A673 (cell line): Measurements from ENCODE around the gene GALNS. TPM values are rescaled to one million over a fixed set of nuclear protein-coding genes. Genes with fewer than 3 reads are reported as not detected.

Experiments used
- BruUV-seq: library from RNA; stranded (reverse); fragments of 400-500 nt; replicated peaks from 2 replicates; lab custom pipeline; 2021; lab: Mats Ljungman, UMichigan
- CTCF ChIA-PET: fragments of 300-600 bp; sonication (Branson Sonifier 250); formaldehyde crosslinking; loops from one replicate; lab custom pipeline; 2022; ENCODE audit warnings: antibody characterized with exemption; lab: Charles Lee
- POLR2A ChIA-PET: fragments of 300-600 bp; sonication (Branson Sonifier 250); formaldehyde crosslinking; loops from one replicate; lab custom pipeline; 2022; ENCODE audit warnings: antibody characterized with exemption; ENCODE audit not compliant: low non-redundant PET; lab: Charles Lee
- DNase-seq: peaks from one replicate; pipeline ENCODE4 v3.0.0-alpha.2; 2015; ENCODE audit warnings: low spot score
- H3K27ac ChIP-seq: fragments of 200-600 bp; sonication (generic); 2 replicates; pipeline ENCODE4 v1.5.1; 2016; ENCODE audit warnings: mixed run types, low read depth, mild to moderate bottlenecking, mixed read lengths, antibody characterized with exemption, low read length; ENCODE audit not compliant: poor library complexity, severe bottlenecking
- H3K27me3 ChIP-seq: fragments of 200-600 bp; sonication (generic); replicated peaks from 2 replicates; pipeline ENCODE4 v1.6.1; 2017; ENCODE audit warnings: mixed run types, low read depth, mild to moderate bottlenecking, mixed read lengths, antibody characterized with exemption, low read length; ENCODE audit not compliant: insufficient read depth, poor library complexity
- H3K36me3 ChIP-seq: fragments of 200-600 bp; sonication (generic); 2 replicates; pipeline ENCODE4 v1.6.1; 2016; ENCODE audit warnings: mixed run types, mild to moderate bottlenecking, mixed read lengths, antibody characterized with exemption, low read length; ENCODE audit not compliant: insufficient read depth, poor library complexity, severe bottlenecking
- H3K4me1 ChIP-seq: fragments of 200-600 bp; sonication (generic); 2 replicates; pipeline ENCODE4 v1.6.1; 2017; ENCODE audit warnings: mixed run types, mild to moderate bottlenecking, mixed read lengths, antibody characterized with exemption, low read length; ENCODE audit not compliant: insufficient read depth, poor library complexity, severe bottlenecking
- H3K4me3 ChIP-seq: fragments of 200-600 bp; sonication (generic); 2 replicates; pipeline ENCODE4 v1.5.1; 2016; ENCODE audit warnings: low read depth, mixed run types, mild to moderate bottlenecking, mixed read lengths, low read length; ENCODE audit not compliant: poor library complexity, severe bottlenecking
- H3K9me3 ChIP-seq: fragments of 200-600 bp; sonication (generic); 2 replicates; pipeline ENCODE4 v1.6.1; 2016; ENCODE audit warnings: mixed run types, low read depth, mild to moderate bottlenecking, mixed read lengths, antibody characterized with exemption, low read length; ENCODE audit not compliant: poor library complexity, severe bottlenecking
- EZH2 ChIP-seq: fragments of 200-600 bp; sonication (generic); IDR thresholded peaks from 2 replicates; pipeline ENCODE4 v1.6.1; 2017; ENCODE audit warnings: borderline replicate concordance, low read depth, mild to moderate bottlenecking, mixed read lengths, antibody characterized with exemption, low read length; ENCODE audit not compliant: poor library complexity, severe bottlenecking
- intact Hi-C: fragments of 100-400 bp; cut with micrococcal nuclease; formaldehyde crosslinking; loops from one replicate; pipeline ENCODE4 v1.10.0; 2022; ENCODE audit not compliant: unreplicated experiment
- total RNA-seq: library from RNA; stranded (reverse); gene quantifications from 2 replicates; pipeline ENCODE4 v1.2.3, GENCODE V29; 2021
- TF ChIP-seq, protein P1 (sequence below): fragments of 300-800, 200-600 bp; sonication (generic); conservative IDR thresholded peaks from 2 replicates; pipeline ENCODE4 v1.5.1; 2017; ENCODE audit warnings: low read depth, mild to moderate bottlenecking, antibody characterized with exemption, low read length, moderate library complexity, mixed read lengths

GALNS gene
- total RNA-seq, 1 experiment from 2014 or later, result 54.8 TPM

DNA sequence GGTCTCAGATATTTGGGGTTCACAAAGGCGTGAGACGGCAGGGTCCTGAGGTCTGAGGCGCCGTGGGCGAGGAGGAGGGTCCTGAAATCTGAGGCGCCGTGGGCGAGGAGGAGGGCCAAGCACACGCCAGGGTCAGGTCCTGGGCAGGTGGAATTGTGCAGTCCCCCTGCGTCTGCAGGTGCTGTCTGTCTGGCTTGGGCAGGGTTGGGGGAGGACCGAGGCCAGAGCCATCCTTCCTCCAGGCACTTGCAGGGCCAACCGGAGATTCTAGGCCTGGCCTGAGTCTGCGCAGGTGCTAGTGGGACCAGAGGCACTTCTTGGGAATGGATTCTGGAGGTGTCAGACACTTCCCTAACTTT lies 42.6 kb downstream of the GALNS start:
- intact Hi-C loops, result loop anchor here (5.0 kb wide), 1 partner anchor 358 kb away; the partner anchor contains the start of gene CDH15
- Histone ChIP-seq H3K36me3 (peaks cover 12% of the 10 kb centered on the region), H3K9me3 (no peaks in the 10 kb centered on the region), H3K4me3 (no peak overlapping the region), H3K27ac (no peak overlapping the region), H3K27me3 (no peaks in the 10 kb centered on the region), H3K4me1 (peaks cover 7% of the 10 kb centered on the region)
- no TSS peak for BruUV-seq
- TF ChIP-seq, protein P1, sequence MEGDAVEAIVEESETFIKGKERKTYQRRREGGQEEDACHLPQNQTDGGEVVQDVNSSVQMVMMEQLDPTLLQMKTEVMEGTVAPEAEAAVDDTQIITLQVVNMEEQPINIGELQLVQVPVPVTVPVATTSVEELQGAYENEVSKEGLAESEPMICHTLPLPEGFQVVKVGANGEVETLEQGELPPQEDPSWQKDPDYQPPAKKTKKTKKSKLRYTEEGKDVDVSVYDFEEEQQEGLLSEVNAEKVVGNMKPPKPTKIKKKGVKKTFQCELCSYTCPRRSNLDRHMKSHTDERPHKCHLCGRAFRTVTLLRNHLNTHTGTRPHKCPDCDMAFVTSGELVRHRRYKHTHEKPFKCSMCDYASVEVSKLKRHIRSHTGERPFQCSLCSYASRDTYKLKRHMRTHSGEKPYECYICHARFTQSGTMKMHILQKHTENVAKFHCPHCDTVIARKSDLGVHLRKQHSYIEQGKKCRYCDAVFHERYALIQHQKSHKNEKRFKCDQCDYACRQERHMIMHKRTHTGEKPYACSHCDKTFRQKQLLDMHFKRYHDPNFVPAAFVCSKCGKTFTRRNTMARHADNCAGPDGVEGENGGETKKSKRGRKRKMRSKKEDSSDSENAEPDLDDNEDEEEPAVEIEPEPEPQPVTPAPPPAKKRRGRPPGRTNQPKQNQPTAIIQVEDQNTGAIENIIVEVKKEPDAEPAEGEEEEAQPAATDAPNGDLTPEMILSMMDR, result no peak
- no peak for TF ChIP-seq EZH2
- no peak for DNase-seq
- POLR2A ChIA-PET, result no interaction called here
- CTCF ChIA-PET, result interaction anchor here (0.5 to 1.0 kb wide), 2 partner anchors 139 to 353 kb away, joined by 3 to 8 read pairs; no protein-coding TSS in a partner anchor

DNA sequence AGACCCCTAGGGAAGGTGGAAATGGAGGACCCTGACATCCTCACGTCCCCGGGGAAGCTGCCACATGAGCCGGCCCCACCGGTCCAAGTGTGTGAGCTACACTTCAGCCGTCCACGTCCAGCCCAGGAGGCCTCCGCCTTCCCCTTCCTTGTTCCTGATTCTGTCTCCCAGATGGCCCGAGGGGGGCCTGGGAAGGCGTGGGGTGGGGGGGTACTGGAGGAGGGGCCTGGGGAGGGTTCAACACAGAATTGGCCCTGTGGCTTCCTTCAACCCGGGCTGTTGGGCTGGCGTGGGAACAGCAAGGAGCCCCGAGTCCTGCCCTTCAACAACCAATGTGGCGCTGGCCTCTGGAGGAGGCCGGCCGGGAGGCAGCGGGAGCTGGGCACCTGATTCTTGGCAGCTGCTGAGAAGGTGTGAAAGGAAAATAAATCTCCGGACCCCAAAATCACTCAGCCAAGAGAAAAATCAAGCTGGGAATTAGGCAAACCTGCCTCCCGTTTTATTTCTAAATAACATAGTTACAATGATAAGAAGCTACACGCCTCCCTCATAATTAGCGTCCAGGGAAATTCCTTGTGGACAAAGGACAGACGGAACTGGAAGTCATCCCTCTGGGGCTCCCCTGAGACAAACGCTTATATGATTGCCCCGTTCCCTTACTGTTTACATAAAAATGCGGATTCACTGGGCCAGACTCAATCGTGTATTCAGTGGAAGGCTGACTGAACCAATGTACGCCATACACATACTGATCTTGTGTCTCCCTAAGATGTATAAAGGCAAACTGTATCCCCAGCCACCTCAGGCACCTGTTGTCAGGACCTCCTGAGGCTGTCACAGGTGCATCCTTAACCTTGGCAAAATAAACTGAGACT lies 43.2 kb downstream of the GALNS start:
- CTCF ChIA-PET, result interaction anchor here (0.5 to 1.0 kb wide), 3 partner anchors 67 to 354 kb away, joined by 3 to 8 read pairs (median 4); no protein-coding TSS in a partner anchor
- intact Hi-C loops, result loop anchor here (5.0 kb wide), 1 partner anchor 359 kb away; the partner anchor contains the start of gene CDH15
- TF ChIP-seq, protein P1, result no peak
- no peak for TF ChIP-seq EZH2

DNA sequence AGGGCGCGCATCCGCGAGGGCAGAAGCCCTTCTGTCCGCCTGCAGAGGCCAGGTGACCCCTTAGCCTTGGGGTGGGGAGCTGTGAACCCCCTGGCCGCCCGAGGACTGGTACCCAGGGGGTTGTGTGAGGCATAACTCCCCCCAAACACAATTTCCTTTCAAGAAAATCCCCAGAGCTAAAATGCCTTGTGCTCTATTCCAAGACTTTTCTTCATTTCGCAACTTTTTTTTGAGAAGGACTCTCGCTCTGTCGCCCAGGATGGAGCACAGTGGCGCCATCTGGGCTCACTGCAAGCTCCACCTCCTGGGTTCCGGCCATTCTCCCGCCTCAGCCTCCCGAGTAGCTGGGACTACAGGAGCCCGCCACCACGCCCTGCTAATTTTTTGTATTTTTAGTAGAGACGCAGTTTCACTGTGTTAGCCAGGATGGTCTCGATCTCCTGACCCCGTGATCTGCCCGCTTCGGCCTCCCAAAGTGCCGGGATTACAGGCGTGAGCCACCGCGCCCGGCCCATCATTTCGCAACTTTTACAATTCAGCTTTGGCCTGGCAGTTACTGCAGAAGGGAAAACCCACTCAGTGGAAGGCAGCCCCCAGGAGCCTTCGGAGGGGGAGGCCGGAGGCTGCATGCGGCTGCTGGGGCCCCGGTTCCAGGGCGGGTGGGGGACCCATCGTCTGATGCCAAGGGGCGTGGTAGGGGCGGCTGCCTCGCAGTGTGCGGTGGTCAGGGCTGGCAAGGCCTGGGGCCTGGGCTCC lies 44.1 kb downstream of the GALNS start:
- no peaks in the 10 kb centered on the region for H3K27me3 ChIP-seq
- H3K27ac ChIP-seq, result peak overlapping the region; percentile 94
- no peaks in the 10 kb centered on the region for H3K9me3 ChIP-seq
- POLR2A ChIA-PET, result no interaction called here
- DNase-seq, result peak; percentile 72
- TF ChIP-seq, protein P1, result no peak
- no peak for TF ChIP-seq EZH2
- no TSS peak for BruUV-seq
- CTCF ChIA-PET, result interaction anchor here (0.7 to 1.0 kb wide), 2 partner anchors 67 to 355 kb away, joined by 3 to 4 read pairs; no protein-coding TSS in a partner anchor
- peaks cover 26% of the 10 kb centered on the region for H3K36me3 ChIP-seq
- H3K4me1 ChIP-seq, result peaks cover 7% of the 10 kb centered on the region
- intact Hi-C loops, result loop anchor here (5.0 kb wide), 1 partner anchor 360 kb away; the partner anchor contains the start of gene CDH15
- peak overlapping the region; percentile 60 for H3K4me3 ChIP-seq

More for the DNA sequence above, 43.2 kb downstream of the GALNS start:
- Histone ChIP-seq H3K4me1 (peaks cover 7% of the 10 kb centered on the region), H3K27ac (no peak overlapping the region), H3K27me3 (no peaks in the 10 kb centered on the region), H3K4me3 (no peak overlapping the region), H3K36me3 (peaks cover 18% of the 10 kb centered on the region), H3K9me3 (no peaks in the 10 kb centered on the region)
- BruUV-seq, result no TSS peak
- POLR2A ChIA-PET, result no interaction called here
- no peak for DNase-seq
